ENCODE results near the gene BAZ2B.

- TF ChIP-seq GATA2 (IDR thresholded peaks at IDR 0.05; ENCODE audit: insufficient read depth, insufficient read length, low read depth, low read length) (no peak), CTCF (IDR thresholded peaks at IDR 0.05; ENCODE audit: extremely low read depth in 1 of 2, insufficient read depth in 1 of 2, low read depth in 1 of 2, low read length in 2 of 2) (no peak), POLR2AphosphoS5 (IDR thresholded peaks at IDR 0.05; ENCODE audit: insufficient read depth, low read depth, low read length) (no peak), FOS (IDR thresholded peaks at IDR 0.05; ENCODE audit: borderline replicate concordance, insufficient read depth, low read length) (no peak), MAX (IDR thresholded peaks at IDR 0.05; ENCODE audit: insufficient read depth, insufficient read length) (no peak), POLR2A (IDR thresholded peaks at IDR 0.05; ENCODE audit: low read depth, low read length) (no peak), EZH2 (IDR thresholded peaks at IDR 0.05; ENCODE audit: borderline replicate concordance, low read depth, low read length, severe bottlenecking) (no peak), JUN (IDR thresholded peaks at IDR 0.05; ENCODE audit: borderline replicate concordance, insufficient read depth, insufficient read length, low read depth) (no peak)
Observed at GRCh38 chr2:159432610-159433009, 183.7 kb downstream of the BAZ2B start.

Data from endothelial cell of umbilical vein (primary cell).